Kidney epithelial cell (primary cell): ENCODE measurements around the gene PRKRA. TPM values are rescaled to one million over a fixed set of nuclear protein-coding genes. Genes with fewer than 3 reads are reported as not detected.
"Not testable (repeated sequence)": the region's sequence is repeated elsewhere in the genome, so short reads cannot be mapped to it uniquely, and the experiment has no call there.

Experiments used
- DNase-seq: peaks from one replicate; pipeline ENCODE4 v3.0.0-alpha.2; 2010; ENCODE audit warnings: low read depth
- H3K27me3 ChIP-seq: 2 replicates; pipeline ENCODE4 v1.6.0; 2011; ENCODE audit warnings: low read length; ENCODE audit not compliant: control insufficient read depth, insufficient read depth
- H3K36me3 ChIP-seq: 2 replicates; pipeline ENCODE4 v1.5.1; 2011; ENCODE audit warnings: low read length; ENCODE audit not compliant: control insufficient read depth, insufficient read depth
- H3K4me3 ChIP-seq: 2 replicates; pipeline ENCODE4 v1.5.1; 2011; ENCODE audit warnings: low read depth, mild to moderate bottlenecking, control low read depth, low read length
- CTCF ChIP-seq: IDR thresholded peaks from 2 replicates; pipeline ENCODE4 v1.5.1; 2011; ENCODE audit warnings: mild to moderate bottlenecking, moderate library complexity, low read length, control low read depth, inconsistent platforms; ENCODE audit not compliant: insufficient read depth, poor library complexity, severe bottlenecking
- total RNA-seq: library from RNA; depleted of rRNA; stranded (reverse); fragments of >200 nt; gene quantifications from 2 replicates; pipeline ENCODE4 v1.2.3, GENCODE V29; 2015

Gene PRKRA
- total RNA-seq, 1 donor from 2014 or later: 50.4 TPM

- no peak for TF ChIP-seq CTCF
- no peaks in the 10 kb centered on the region for H3K27me3 ChIP-seq
- peaks cover 3% of the 10 kb centered on the region for H3K36me3 ChIP-seq
Observed at GRCh38 chr2:178436662-178437061, 14.3 kb downstream of the PRKRA start.

GRCh38 chr2:178429336-178429735 is 21.6 kb downstream of the PRKRA start:
- no peaks in the 10 kb centered on the region for H3K27me3 ChIP-seq
- no peak for DNase-seq
- TF ChIP-seq CTCF: no peak
- H3K4me3 ChIP-seq: no peak overlapping the region
- H3K36me3 ChIP-seq: peaks cover under 1% of the 10 kb centered on the region

More at GRCh38 chr2:178436662-178437061, 14.3 kb downstream of the PRKRA start:
- no peak overlapping the region for H3K4me3 ChIP-seq
- DNase-seq: no peak

- Histone ChIP-seq H3K27me3 (no peaks in the 10 kb centered on the region), H3K4me3 (no peak overlapping the region), H3K36me3 (no peaks in the 10 kb centered on the region)
- no peak for TF ChIP-seq CTCF
- DNase-seq: no peak
Observed at GRCh38 chr2:178428396-178428806, 22.6 kb downstream of the PRKRA start.

GRCh38 chr2:178427458-178427857 is 23.5 kb downstream of the PRKRA start:
- no peak for TF ChIP-seq CTCF
- DNase-seq: no peak
- no peak overlapping the region for H3K4me3 ChIP-seq
- H3K36me3 ChIP-seq: no peaks in the 10 kb centered on the region
- no peaks in the 10 kb centered on the region for H3K27me3 ChIP-seq

GRCh38 chr2:178426388-178426787 is 24.6 kb downstream of the PRKRA start:
- Histone ChIP-seq H3K4me3 (no peak overlapping the region), H3K36me3 (no peaks in the 10 kb centered on the region), H3K27me3 (no peaks in the 10 kb centered on the region)
- no peak for TF ChIP-seq CTCF
- DNase-seq: no peak

- Histone ChIP-seq H3K27me3 (no peaks in the 10 kb centered on the region), H3K36me3 (no peaks in the 10 kb centered on the region), H3K4me3 (no peak overlapping the region)
- no peak for DNase-seq
- no peak for TF ChIP-seq CTCF
Observed at GRCh38 chr2:178425255-178425827, 25.6 kb downstream of the PRKRA start.

- DNase-seq, H3K4me3 ChIP-seq, H3K27me3 ChIP-seq, H3K36me3 ChIP-seq: not testable (repeated sequence)
Observed at GRCh38 chr2:178423746-178424145, 27.2 kb downstream of the PRKRA start.
